HCT116 (cell line): ENCODE data around the gene FTL. TPM values are rescaled to one million over a fixed set of nuclear protein-coding genes. Genes with fewer than 3 reads are reported as not detected.

Source experiments
- ATAC-seq: fragments of 200-7000 bp; cut with Tn5 transposase; 2 replicates; pipeline ENCODE4 v1.9.1; 2020; ENCODE audit warnings: mild to moderate bottlenecking, moderate library complexity
- BruUV-seq: library from RNA; stranded (reverse); fragments of 400-500 nt; replicated peaks from 2 replicates; lab custom pipeline; 2021; lab: Mats Ljungman, UMichigan
- CTCF ChIA-PET: fragments of 300-600 bp; sonication (Branson Sonifier 250); formaldehyde crosslinking; loops from one replicate; lab custom pipeline; 2021; ENCODE audit warnings: antibody characterized with exemption; lab: Charles Lee
- POLR2A ChIA-PET: fragments of 300-600, 350-600 bp; sonication (Branson Sonifier 250); formaldehyde crosslinking; loops from one replicate; lab custom pipeline; 2021; ENCODE audit warnings: antibody characterized with exemption; lab: Charles Lee
- RAD21 ChIA-PET, 2 experiments: fragments of 300-600 bp; sonication (Branson Sonifier 250); formaldehyde crosslinking; loops; one replicate each; lab custom pipeline; 2023; ENCODE audit warnings: low total read pairs in 2 of 2; ENCODE audit not compliant: uncharacterized antibody in 2 of 2, unreplicated experiment in 2 of 2, low non-redundant PET in 1 of 2; lab: Charles Lee
- DNase-seq: peaks from one replicate; pipeline ENCODE4 v3.0.0-alpha.2; 2010; ENCODE audit warnings: low read depth, low spot score
- H2AFZ ChIP-seq: fragments of 200-600 bp; shearing (Covaris generic), sonication (generic); 2 replicates; pipeline ENCODE4 v1.6.1; 2017; ENCODE audit warnings: low read depth, mixed run types, mixed read lengths, antibody characterized with exemption, low read length; ENCODE audit not compliant: poor library complexity, severe bottlenecking
- H3K27ac ChIP-seq: 2 replicates; pipeline ENCODE4 v1.5.1; 2012; ENCODE audit warnings: low read depth, low read length
- H3K27me3 ChIP-seq: fragments of 200-600 bp; sonication (generic); 2 replicates; pipeline ENCODE4 v1.6.1; 2016; ENCODE audit warnings: mixed run types, low read length, mixed read lengths; ENCODE audit not compliant: insufficient read depth
- H3K36me3 ChIP-seq, 2 experiments: fragments of 200-500 bp in 1 of 2; fragments of 200-600 bp in 1 of 2; sonication (Bioruptor generic) in 1 of 2; sonication (generic) in 1 of 2; 2 replicates each; pipeline versions ENCODE4 v1.5.1 to v1.6.1; 2014 to 2016; ENCODE audit warnings: low read length in 2 of 2, inconsistent platforms in 1 of 2, mixed read lengths in 1 of 2, mixed run types in 1 of 2; ENCODE audit not compliant: insufficient read depth in 2 of 2, control insufficient read depth in 1 of 2
- H3K4me1 ChIP-seq, 2 experiments: fragments of 200-600 bp in 1 of 2; sonication (generic) in 1 of 2; 2 replicates each; pipeline versions ENCODE4 v1.5.1 to v1.6.1; 2012 to 2017; ENCODE audit warnings: low read length in 2 of 2, inconsistent platforms in 1 of 2, mild to moderate bottlenecking in 1 of 2, mixed read lengths in 1 of 2, mixed run types in 1 of 2, moderate library complexity in 1 of 2; ENCODE audit not compliant: insufficient read depth in 2 of 2, control insufficient read depth in 1 of 2
- H3K4me2 ChIP-seq: fragments of 200-600 bp; sonication (generic); 2 replicates; pipeline ENCODE4 v1.6.1; 2017; ENCODE audit warnings: mixed run types, low read length, mixed read lengths
- H3K4me3 ChIP-seq, 2 experiments: fragments of 200-600 bp in 1 of 2; sonication (generic) in 1 of 2; replicated peaks in 1 of 2; 2 replicates each; pipeline ENCODE4 v1.5.1; 2011 to 2016; ENCODE audit warnings: low read length in 2 of 2, control low read depth in 1 of 2, low read depth in 1 of 2, mild to moderate bottlenecking in 1 of 2, mixed read lengths in 1 of 2, mixed run types in 1 of 2
- H3K79me2 ChIP-seq: fragments of 200-600 bp; sonication (generic); 2 replicates; pipeline ENCODE4 v1.6.1; 2017; ENCODE audit warnings: mild to moderate bottlenecking, mixed run types, low read length, moderate library complexity, mixed read lengths; ENCODE audit not compliant: insufficient read depth
- H3K9ac ChIP-seq: fragments of 200-600 bp; sonication (generic); 2 replicates; pipeline ENCODE4 v1.6.1; 2016; ENCODE audit warnings: low read length, mixed read lengths
- H3K9me2 ChIP-seq: fragments of 200-600 bp; sonication (generic), shearing (Covaris generic); 2 replicates; pipeline ENCODE4 v1.6.1; 2017; ENCODE audit warnings: mixed run types, mild to moderate bottlenecking, moderate library complexity; ENCODE audit not compliant: insufficient read depth
- H3K9me3 ChIP-seq, 2 experiments: fragments of 200-500 bp in 1 of 2; fragments of 200-600 bp in 1 of 2; sonication (Bioruptor generic) in 1 of 2; sonication (generic) in 1 of 2; 2 replicates each; pipeline ENCODE4 v1.6.1; 2014 to 2017; ENCODE audit warnings: low read length in 2 of 2, mixed read lengths in 2 of 2, inconsistent platforms in 1 of 2, low read depth in 1 of 2, mild to moderate bottlenecking in 1 of 2, mixed run types in 1 of 2, moderate library complexity in 1 of 2; ENCODE audit not compliant: control insufficient read depth in 1 of 2, insufficient read depth in 1 of 2
- H4K20me1 ChIP-seq: fragments of 200-600 bp; sonication (generic), shearing (Covaris generic); 2 replicates; pipeline ENCODE4 v1.6.1; 2017; ENCODE audit warnings: mixed run types, mild to moderate bottlenecking, moderate library complexity; ENCODE audit not compliant: insufficient read depth
- ATF3 ChIP-seq: IDR thresholded peaks from 2 replicates; pipeline ENCODE4 v1.6.1; 2012
- CBX3 ChIP-seq: IDR thresholded peaks from 2 replicates; pipeline ENCODE4 v1.6.1; 2012; ENCODE audit warnings: low read depth
- CEBPB ChIP-seq: IDR thresholded peaks from 2 replicates; pipeline ENCODE4 v1.6.1; 2012; ENCODE audit warnings: low read depth
- CTCF ChIP-seq, 3 experiments: fragments of 200-600 bp in 1 of 3; sonication (generic) in 1 of 3; IDR thresholded peaks in 2 of 3; conservative IDR thresholded peaks in 1 of 3; 2 replicates each; pipeline ENCODE4 v1.5.1; 2012 to 2017; ENCODE audit warnings: low read depth in 2 of 3, low read length in 2 of 3, antibody characterized with exemption in 1 of 3, borderline replicate concordance in 1 of 3, control low read depth in 1 of 3, mild to moderate bottlenecking in 1 of 3, mixed read lengths in 1 of 3, mixed run types in 1 of 3, moderate library complexity in 1 of 3; ENCODE audit not compliant: insufficient read depth in 1 of 3
- FOSL1 ChIP-seq: IDR thresholded peaks from 2 replicates; pipeline ENCODE4 v1.6.1; 2012; ENCODE audit warnings: low read depth
- MAX ChIP-seq: IDR thresholded peaks from 2 replicates; pipeline ENCODE4 v1.6.1; 2012
- YY1 ChIP-seq: IDR thresholded peaks from 2 replicates; pipeline ENCODE4 v1.6.1; 2011; ENCODE audit warnings: low read length, low read depth, moderate library complexity, mild to moderate bottlenecking; ENCODE audit not compliant: insufficient replicate concordance; ENCODE audit errors: extremely low read depth
- ZFX ChIP-seq: fragments of 450-650 bp; IDR thresholded peaks from 2 replicates; pipeline ENCODE4 v1.6.1; 2017
- intact Hi-C: fragments of 100-400 bp; cut with micrococcal nuclease; formaldehyde crosslinking; loops from 2 replicates; pipeline ENCODE4 v1.10.0; 2022
- total RNA-seq: library from RNA; stranded (reverse); gene quantifications from one replicate; pipeline ENCODE4 v1.2.1, GENCODE V29; 2021; ENCODE audit not compliant: unreplicated experiment

Gene FTL
- total RNA-seq, 1 experiment from 2014 or later, result 1,885 TPM

GRCh38 chr19:48955308-48955958, 9.7 kb upstream of the FTL start:
- CTCF ChIA-PET, result no interaction called here
- H2AFZ ChIP-seq, result no peak overlapping the region
- intact Hi-C loops, result no loop called here

GRCh38 chr19:48958006-48958405, 7.1 kb upstream of the FTL start:
- Histone ChIP-seq H3K36me3 (peaks cover 0 to 4% of the 10 kb centered on the region in 2 experiments; a peak in 1 of 4 replicates), H3K27me3 (no peaks in the 10 kb centered on the region), H3K9me3 (no peaks in the 10 kb centered on the region), H2AFZ (no peak overlapping the region), H4K20me1 (no peaks in the 10 kb centered on the region), H3K4me1 (peaks cover 23 to 45% of the 10 kb centered on the region in 2 experiments), H3K9me2 (no peaks in the 10 kb centered on the region), H3K4me2 (no peak overlapping the region), H3K9ac (no peak overlapping the region), H3K4me3 (no peak overlapping the region), H3K79me2 (peaks cover 16% of the 10 kb centered on the region), H3K27ac (no peak overlapping the region)
- ChIA-PET CTCF (no interaction called here), POLR2A (no interaction called here), RAD21 (no interaction called here)
- no peak for TF ChIP-seq CBX3
- TF ChIP-seq ATF3, result no peak
- no peak for TF ChIP-seq ZFX
- no peak for TF ChIP-seq YY1
- no peak for TF ChIP-seq CEBPB
- TF ChIP-seq CTCF (IDR thresholded peaks at IDR 0.05 in 2 of 3, conservative IDR thresholded peaks at IDR 0.05 in 1 of 3; ENCODE audit: borderline replicate concordance in 1 of 3, insufficient read depth in 1 of 3, low read depth in 2 of 3, low read length in 2 of 3), result no peak
- no peak for TF ChIP-seq MAX
- ATAC-seq, result no peak
- intact Hi-C loops, result no loop called here
- DNase-seq, result no peak
- no TSS peak for BruUV-seq

More at GRCh38 chr19:48955308-48955958, 9.7 kb upstream of the FTL start:
- no peak for ATAC-seq
- ChIA-PET POLR2A (no interaction called here), RAD21 (no interaction called here)
- H3K36me3 ChIP-seq, result peaks cover 0 to 4% of the 10 kb centered on the region in 2 experiments; a peak in 1 of 4 replicates
- no peaks in the 10 kb centered on the region for H3K9me2 ChIP-seq
- peak overlapping the region; percentile 92 for H3K27ac ChIP-seq
- BruUV-seq, result no TSS peak
- peak overlapping the region; percentile 81 to 98 for H3K4me3 ChIP-seq
- peaks cover 5 to 20% of the 10 kb centered on the region in 2 experiments; a peak in 3 of 4 replicates for H3K4me1 ChIP-seq
- TF ChIP-seq FOSL1, result no peak
- no peak for TF ChIP-seq ATF3
- no peaks in the 10 kb centered on the region for H3K9me3 ChIP-seq
- no peaks in the 10 kb centered on the region for H4K20me1 ChIP-seq
- H3K79me2 ChIP-seq, result peaks cover 16% of the 10 kb centered on the region
- peak overlapping the region; percentile 76 for H3K4me2 ChIP-seq
- DNase-seq, result no peak
- H3K9ac ChIP-seq, result peak overlapping the region; percentile 94
- no peaks in the 10 kb centered on the region for H3K27me3 ChIP-seq
